Prostate gland (tissue), 2 donors: ENCODE measurements around the gene ATAD2B. TPM values are rescaled to one million over a fixed set of nuclear protein-coding genes. Genes with fewer than 3 reads are reported as not detected.

ENCODE experiments used
- DNase-seq: peaks from one replicate; pipeline ENCODE4 v3.0.0-alpha.2; 2019; ENCODE audit warnings: low spot score
- H3K27ac ChIP-seq, 2 donors: fragments of 200-600 bp; sonication (generic); 2 replicates each; pipeline ENCODE4 v1.5.1; 2017 to 2019
- H3K27me3 ChIP-seq: fragments of 200-600 bp; sonication (generic); replicated peaks from 2 replicates; pipeline ENCODE4 v1.5.1; 2019; ENCODE audit not compliant: insufficient read depth
- H3K36me3 ChIP-seq, 2 donors: fragments of 200-600 bp; sonication (generic); 1 replicate in 1 of 2; 2 replicates in 1 of 2; pipeline versions ENCODE4 v1.5.1 to v1.8.1; 2017 to 2019
- H3K4me1 ChIP-seq: fragments of 200-600 bp; sonication (generic); replicated peaks from 2 replicates; pipeline ENCODE4 v1.5.1; 2019
- H3K4me3 ChIP-seq, 2 donors: fragments of 200-600 bp; sonication (generic); 2 replicates each; pipeline ENCODE4 v1.5.1; 2017 to 2019
- H3K9me3 ChIP-seq: fragments of 200-600 bp; sonication (generic); 2 replicates; pipeline ENCODE4 v1.5.1; 2017
- CTCF ChIP-seq, 4 experiments: fragments of 200-600 bp in 2 of 4; fragments of 450-650 bp in 2 of 4; sonication (generic) in 2 of 4; IDR thresholded peaks; 1 replicate in 3 of 4; 2 replicates in 1 of 4; pipeline ENCODE4 v1.5.1; 2016 to 2019; ENCODE audit warnings: antibody characterized with exemption in 4 of 4, mild to moderate bottlenecking in 2 of 4, moderate library complexity in 2 of 4
- POLR2A ChIP-seq: fragments of 450-650 bp; IDR thresholded peaks from one replicate; pipeline ENCODE4 v1.6.1; 2016; ENCODE audit warnings: antibody characterized with exemption, mild to moderate bottlenecking
- POLR2AphosphoS5 ChIP-seq: sonication (generic); formaldehyde crosslinking; IDR thresholded peaks from one replicate; pipeline ENCODE4 v1.6.1; 2017; ENCODE audit warnings: antibody characterized with exemption
- WGBS: methylation state at CpG from one replicate; pipeline ENCODE4 v1.1.5; 2018; 5-methylcytosine and 5-hydroxymethylcytosine counted together
- intact Hi-C: fragments of 100-400 bp; cut with DNase I; formaldehyde crosslinking; loops from one replicate; pipeline ENCODE4 v1.14.2; 2022
- total RNA-seq, 2 donors: library from RNA; depleted of rRNA; stranded (reverse); fragments of >200 nt; gene quantifications; one replicate each; pipeline ENCODE4 v1.1.0, GENCODE V29; 2016

The ATAD2B gene
- total RNA-seq, 2 donors from 2014 or later: 12.2 to 16.9 TPM

GRCh38 chr2:23814963-23815362 lies 112.0 kb downstream of the ATAD2B start:
- intact Hi-C loops: no loop called here
- 93% methylated on average over 2 of the region's 2 CpGs for WGBS
- TF ChIP-seq CTCF (IDR thresholded peaks at IDR 0.05): no peak
- TF ChIP-seq POLR2A: no peak
- no peak for TF ChIP-seq POLR2AphosphoS5
- Histone ChIP-seq H3K36me3 (no peaks in the 10 kb centered on the region), H3K9me3 (no peaks in the 10 kb centered on the region), H3K4me3 (no peak overlapping the region), H3K27ac (no peak overlapping the region), H3K27me3 (no peaks in the 10 kb centered on the region), H3K4me1 (no peaks in the 10 kb centered on the region)
- no peak for DNase-seq

DNA sequence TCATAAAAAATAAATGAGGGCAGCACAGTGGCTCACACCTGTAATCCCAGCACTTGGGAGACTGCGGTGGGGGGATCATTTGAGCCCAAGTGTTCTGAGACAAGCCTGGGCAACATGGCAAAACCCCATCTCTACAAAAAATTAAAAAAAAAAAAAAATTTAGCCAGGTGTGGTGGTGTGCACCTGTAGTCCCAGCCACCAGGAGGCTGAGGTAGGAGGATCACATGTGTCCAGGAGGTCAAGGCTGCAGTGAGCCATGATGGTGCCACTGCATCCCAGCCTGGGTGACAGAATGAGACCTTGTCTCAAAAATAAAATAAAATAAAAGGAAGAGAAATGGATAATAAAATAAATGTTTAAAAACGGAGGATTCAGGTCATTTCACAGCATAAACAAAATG lies 113.5 kb downstream of the ATAD2B start:
- Histone ChIP-seq H3K4me1 (no peaks in the 10 kb centered on the region), H3K36me3 (no peaks in the 10 kb centered on the region), H3K9me3 (no peaks in the 10 kb centered on the region), H3K27ac (no peak overlapping the region), H3K27me3 (no peaks in the 10 kb centered on the region), H3K4me3 (no peak overlapping the region)
- no peak for TF ChIP-seq CTCF (IDR thresholded peaks at IDR 0.05)
- TF ChIP-seq POLR2A: no peak
- no peak for TF ChIP-seq POLR2AphosphoS5
- 96% methylated on average over 2 of the region's 2 CpGs for WGBS
- no peak for DNase-seq
- intact Hi-C loops: no loop called here

DNA sequence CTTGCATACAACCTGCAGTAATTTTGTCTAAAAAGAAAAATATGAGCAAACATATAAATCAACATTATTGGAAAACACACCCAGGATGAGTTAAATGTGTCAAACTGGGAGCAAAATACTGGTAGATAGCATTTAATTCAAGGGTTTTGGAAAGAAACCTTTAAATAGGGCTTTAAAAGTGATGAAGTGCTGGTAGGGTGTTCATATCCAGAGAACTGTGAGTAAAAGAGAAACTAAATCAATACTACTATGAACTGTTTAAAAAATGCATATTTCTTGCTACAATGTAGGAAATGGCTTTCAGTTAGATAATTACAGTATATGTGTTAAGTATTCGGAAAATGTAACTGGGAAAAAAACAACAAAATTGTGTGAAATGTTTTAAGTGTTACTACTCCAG lies 117.8 kb downstream of the ATAD2B start:
- DNase-seq: no peak
- H3K27me3 ChIP-seq: no peaks in the 10 kb centered on the region
- no peaks in the 10 kb centered on the region for H3K9me3 ChIP-seq
- H3K4me3 ChIP-seq: no peak overlapping the region
- no peaks in the 10 kb centered on the region for H3K36me3 ChIP-seq
- intact Hi-C loops: no loop called here
- 83% methylated on average over 1 of the region's 1 CpG for WGBS
- no peak overlapping the region for H3K27ac ChIP-seq
- TF ChIP-seq POLR2AphosphoS5 (no peak), CTCF (IDR thresholded peaks at IDR 0.05) (no peak), POLR2A (no peak)
- no peaks in the 10 kb centered on the region for H3K4me1 ChIP-seq

- no peak for TF ChIP-seq POLR2A
- TF ChIP-seq POLR2AphosphoS5: no peak
- no peak for TF ChIP-seq CTCF (IDR thresholded peaks at IDR 0.05)
- no peak for DNase-seq
- 88% methylated on average over 1 of the region's 1 CpG for WGBS
- Histone ChIP-seq H3K9me3 (no peaks in the 10 kb centered on the region), H3K27ac (no peak overlapping the region), H3K36me3 (no peaks in the 10 kb centered on the region), H3K4me3 (no peak overlapping the region), H3K27me3 (no peaks in the 10 kb centered on the region), H3K4me1 (no peaks in the 10 kb centered on the region)
- intact Hi-C loops: no loop called here
Observed at GRCh38 chr2:23806665-23807249, 120.2 kb downstream of the ATAD2B start.

DNA sequence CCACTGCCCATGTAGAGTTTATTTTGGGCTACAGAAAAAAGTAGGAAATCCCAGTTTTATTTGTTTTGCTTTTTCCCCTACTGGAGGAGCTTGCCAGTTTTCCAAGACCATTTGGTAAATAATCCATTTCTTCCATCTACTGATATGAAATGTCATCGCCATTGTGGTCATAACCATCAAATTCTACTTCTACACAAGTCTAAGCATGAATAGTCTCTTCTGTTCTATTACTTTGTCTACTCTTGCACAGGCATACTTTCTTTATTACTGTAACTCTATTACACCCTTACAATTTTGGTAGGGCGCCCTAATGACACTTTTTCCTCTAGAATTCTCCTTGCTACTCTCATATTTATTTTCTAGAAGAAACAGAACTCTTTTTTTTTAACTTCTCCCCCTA lies 120.7 kb downstream of the ATAD2B start:
- Histone ChIP-seq H3K9me3 (no peaks in the 10 kb centered on the region), H3K27me3 (no peaks in the 10 kb centered on the region), H3K4me1 (no peaks in the 10 kb centered on the region), H3K4me3 (no peak overlapping the region), H3K36me3 (no peaks in the 10 kb centered on the region), H3K27ac (no peak overlapping the region)
- no peak for TF ChIP-seq POLR2AphosphoS5
- no peak for TF ChIP-seq POLR2A
- no peak for TF ChIP-seq CTCF (IDR thresholded peaks at IDR 0.05)
- WGBS: 45% methylated on average over 2 of the region's 2 CpGs
- no peak for DNase-seq
- intact Hi-C loops: no loop called here
